GM23338 (cell line): ENCODE results near the gene POU2F3. TPM values are rescaled to one million over a fixed set of nuclear protein-coding genes. Genes with fewer than 3 reads are reported as not detected.

Experiments used
- CREB1 ChIP-seq: fragments of 250-450 bp; sonication (Bioruptor Pico); IDR thresholded peaks from 2 replicates; pipeline ENCODE4 v1.5.0; 2020; ENCODE audit warnings: low read depth, mild to moderate bottlenecking, moderate library complexity
- EZH2 ChIP-seq: fragments of 200-600 bp; sonication (generic); IDR thresholded peaks from one replicate; pipeline ENCODE4 v1.8.0; 2017; ENCODE audit warnings: antibody characterized with exemption, mild to moderate bottlenecking, low read depth; ENCODE audit not compliant: unreplicated experiment
- NANOG ChIP-seq: IDR thresholded peaks from 2 replicates; pipeline ENCODE4 v1.6.1; 2016; ENCODE audit warnings: antibody characterized with exemption, borderline replicate concordance
- POLR2AphosphoS5 ChIP-seq: IDR thresholded peaks from 2 replicates; pipeline ENCODE4 v1.6.1; 2016; ENCODE audit warnings: antibody characterized with exemption, low read depth
- REST ChIP-seq: IDR thresholded peaks from one replicate; pipeline ENCODE4 v1.6.1; 2018; ENCODE audit warnings: antibody characterized with exemption; ENCODE audit not compliant: unreplicated experiment
- STAT1 ChIP-seq: IDR thresholded peaks from one replicate; pipeline ENCODE4 v1.6.1; 2016; ENCODE audit warnings: antibody characterized with exemption; ENCODE audit not compliant: unreplicated experiment
- ZNF114 ChIP-seq: fragments of 250-450 bp; sonication (Bioruptor Pico); IDR thresholded peaks from 2 replicates; pipeline ENCODE4 v1.5.0; 2020; ENCODE audit warnings: mild to moderate bottlenecking, moderate library complexity
- ZNF462 ChIP-seq: fragments of 250-450 bp; sonication (Bioruptor Pico); IDR thresholded peaks from 2 replicates; pipeline ENCODE4 v1.5.0; 2020; ENCODE audit warnings: mild to moderate bottlenecking, moderate library complexity
- polyA plus RNA-seq: library from polyadenylated mRNA; unstranded; fragments of >200 nt; fragmentation: Nextera tagmentation; extraction: Ambion mirVana; gene quantifications from 2 replicates; pipeline ENCODE4 v1.2.1, GENCODE V29; 2016
- total RNA-seq: library from RNA; depleted of rRNA; stranded (reverse); fragments of >200 nt; shearing (Covaris generic); gene quantifications from 2 replicates; pipeline ENCODE4 v1.2.3, GENCODE V29; 2014

Gene POU2F3
- total and polyA plus RNA-seq, 2 experiments from 2014 or later, result 0.45 to 0.79 TPM

GRCh38 chr11:120316880-120317688 is 77.1 kb downstream of the POU2F3 start (continued):
- no peak for TF ChIP-seq ZNF462 (CRISPR knock-in tag)
- no peak for TF ChIP-seq CREB1 (CRISPR knock-in tag)
- TF ChIP-seq POLR2AphosphoS5, result no peak; the same call in 1 of the 2 replicates
- no peak for TF ChIP-seq STAT1
- no peak for TF ChIP-seq REST
- TF ChIP-seq NANOG, result no peak
- no peak for TF ChIP-seq EZH2
- TF ChIP-seq ZNF114, result no peak
